Measurements from ENCODE around the gene RNU2-63P. TPM values are rescaled to one million over a fixed set of nuclear protein-coding genes. Genes with fewer than 3 reads are reported as not detected.

Gene RNU2-63P
- total RNA-seq, result 33.8 TPM in 1 of 2 replicates, not detected in the other

DNA sequence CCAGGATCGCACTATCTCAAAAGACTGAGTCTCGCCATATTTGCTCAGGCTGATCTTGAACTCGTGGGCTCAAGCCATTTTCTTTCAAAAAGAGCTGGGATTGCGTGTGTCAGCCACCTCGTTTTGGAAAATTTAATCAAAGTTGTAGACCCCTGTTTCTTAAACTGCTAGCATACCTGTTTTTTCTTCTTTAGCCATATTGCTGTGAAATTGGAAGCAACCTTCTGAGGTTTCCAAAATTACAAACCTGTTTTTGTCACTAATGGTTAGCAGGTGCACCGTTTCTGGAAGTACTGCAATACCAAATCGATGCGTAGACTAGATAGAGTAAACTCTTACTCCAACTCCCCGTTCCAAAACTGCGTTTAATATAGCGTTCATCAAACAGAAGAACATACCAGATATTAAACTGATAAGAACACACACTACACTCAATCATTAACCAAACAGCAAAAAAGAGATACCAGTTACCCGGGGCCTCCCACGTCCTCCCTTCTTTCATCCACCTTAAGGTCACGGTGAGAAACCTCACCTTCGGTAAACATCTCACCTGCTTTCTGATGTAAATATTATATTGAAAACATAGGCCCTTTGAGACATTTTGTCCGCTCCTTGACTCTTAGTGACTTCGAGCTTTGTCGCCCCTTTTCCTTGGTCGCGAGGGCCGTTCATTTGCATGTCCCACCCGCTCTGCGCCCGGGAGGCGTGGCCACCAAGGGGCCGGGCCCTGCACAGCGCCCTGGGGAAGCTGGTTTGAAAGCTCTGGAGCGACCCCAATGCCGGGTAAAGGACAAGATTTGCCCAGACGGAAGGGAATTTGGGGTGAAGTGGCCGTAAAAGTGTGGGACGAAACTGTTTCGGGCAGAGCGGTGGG lies at the start of gene RNU2-63P:
Gene RNU2-63P, minus strand, starts transcription at position 462 of the 874 bp plus-strand sequence.

DNA sequence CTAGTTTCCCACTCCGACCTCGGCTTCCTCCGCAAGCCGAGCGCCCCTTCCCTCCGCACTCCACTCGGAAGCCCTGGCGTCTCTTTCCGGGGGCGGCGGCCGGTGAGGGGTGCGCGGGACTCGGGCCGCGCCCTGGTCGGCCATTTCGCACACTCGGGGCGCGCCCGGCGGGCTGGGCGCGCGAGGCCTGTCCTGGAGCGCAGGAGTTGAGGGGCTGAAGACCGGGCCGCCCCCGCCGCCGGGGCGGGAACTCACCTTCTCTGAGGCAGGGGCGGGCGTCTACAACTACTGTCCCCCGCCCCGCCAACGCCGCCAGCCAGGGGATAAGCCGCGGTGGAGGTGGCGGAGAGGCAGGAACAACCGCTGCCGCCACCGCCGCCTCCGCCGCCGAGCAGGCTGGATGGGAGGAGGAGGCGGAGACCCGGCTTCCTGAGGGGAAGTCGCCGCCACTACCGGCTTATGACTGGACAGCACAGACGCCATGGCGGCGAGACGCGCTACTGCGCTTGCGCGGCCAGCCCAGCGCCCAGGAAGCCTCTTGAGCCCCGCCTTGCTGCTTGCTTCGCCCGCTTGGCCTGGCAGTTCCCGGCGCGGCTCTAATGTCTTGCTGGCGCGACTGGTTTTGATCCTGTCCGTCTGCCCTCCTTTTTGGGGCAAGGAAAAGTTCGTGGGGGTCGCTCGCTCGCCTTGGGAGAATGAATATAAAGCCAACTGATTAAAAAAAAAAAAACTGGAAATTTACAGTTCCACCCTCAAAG lies 39.2 kb upstream of the RNU2-63P start, which contains the start of gene KRCC1:
Gene KRCC1, minus strand, starts transcription at position 413 of the 758 bp plus-strand sequence. CDS start 27,220 bp downstream, outside the sequence.

Other genes starting within 250 kb of the RNU2-63P start
- 1.3 and 3.2 TPM in 2 replicates for gene RGPD2, start 190.8 kb downstream of the RNU2-63P start, total RNA-seq
- gene KRCC1, start 39.2 kb upstream of the RNU2-63P start, total RNA-seq, result 21.5 and 25.6 TPM in 2 replicates
- not detected in 2 replicates for gene SMYD1, start 51.3 kb upstream of the RNU2-63P start, total RNA-seq
- not detected in 2 replicates for gene FABP1, start 111.5 kb upstream of the RNU2-63P start, total RNA-seq
- gene THNSL2, start 153.8 kb upstream of the RNU2-63P start, total RNA-seq, result 2.4 and 5.5 TPM in 2 replicates

All from aortic smooth muscle cell (primary cell).